KMS-11 (cell line): ENCODE data around the gene ABCA12.

Experiments used
- H2AFZ ChIP-seq: fragments of 200-600 bp; sonication (generic); 2 replicates; pipeline ENCODE4 v1.6.1; 2016; ENCODE audit warnings: antibody characterized with exemption, mixed run types, low read depth
- H3K27ac ChIP-seq: fragments of 200-600 bp; sonication (generic); 2 replicates; pipeline ENCODE4 v1.6.1; 2016; ENCODE audit warnings: mild to moderate bottlenecking, mixed run types
- H3K27me3 ChIP-seq: fragments of 200-600 bp; sonication (generic); 2 replicates; pipeline ENCODE4 v1.6.1; 2017; ENCODE audit warnings: mild to moderate bottlenecking, low read depth, mixed run types, moderate library complexity; ENCODE audit not compliant: insufficient read depth
- H3K36me3 ChIP-seq: fragments of 200-600 bp; sonication (generic); 2 replicates; pipeline ENCODE4 v1.6.1; 2017; ENCODE audit warnings: mild to moderate bottlenecking, mixed run types; ENCODE audit not compliant: insufficient read depth
- H3K4me1 ChIP-seq: fragments of 200-600 bp; sonication (generic); 2 replicates; pipeline ENCODE4 v1.6.1; 2016; ENCODE audit warnings: mild to moderate bottlenecking, low read depth, mixed run types; ENCODE audit not compliant: poor library complexity, severe bottlenecking
- H3K4me2 ChIP-seq: fragments of 200-600 bp; sonication (generic); 2 replicates; pipeline ENCODE4 v1.7.0; 2016; ENCODE audit warnings: mild to moderate bottlenecking, mixed run types
- H3K4me3 ChIP-seq: fragments of 200-600 bp; sonication (generic); IDR thresholded peaks from 2 replicates; pipeline ENCODE4 v1.6.1; 2017; ENCODE audit warnings: low read depth, low read length, mixed read lengths; ENCODE audit not compliant: insufficient read depth
- H3K79me2 ChIP-seq: fragments of 200-600 bp; sonication (generic); 2 replicates; pipeline ENCODE4 v1.6.1; 2016; ENCODE audit warnings: low read depth, mixed run types; ENCODE audit not compliant: insufficient read depth
- H3K9ac ChIP-seq: fragments of 200-600 bp; sonication (generic); 2 replicates; pipeline ENCODE4 v1.6.1; 2016; ENCODE audit warnings: mild to moderate bottlenecking, mixed run types
- H4K20me1 ChIP-seq: fragments of 200-600 bp; sonication (generic); 2 replicates; pipeline ENCODE4 v1.6.1; 2016; ENCODE audit warnings: mild to moderate bottlenecking, mixed run types; ENCODE audit not compliant: insufficient read depth
- CTCF ChIP-seq: fragments of 200-600 bp; sonication (generic); conservative IDR thresholded peaks from 2 replicates; pipeline ENCODE4 v1.6.1; 2017; ENCODE audit warnings: low read depth, mild to moderate bottlenecking, antibody characterized with exemption, low read length, moderate library complexity, mixed read lengths

The ABCA12 gene

GRCh38 chr2:215140166-215140707 is 1.8 kb upstream of the ABCA12 start:
- H2AFZ ChIP-seq: no peak overlapping the region
- H3K36me3 ChIP-seq: no peaks in the 10 kb centered on the region
- H4K20me1 ChIP-seq: no peaks in the 10 kb centered on the region
- no peaks in the 10 kb centered on the region for H3K79me2 ChIP-seq
- no peak overlapping the region for H3K4me3 ChIP-seq
- no peaks in the 10 kb centered on the region for H3K4me1 ChIP-seq
- H3K27me3 ChIP-seq: no peaks in the 10 kb centered on the region
- H3K27ac ChIP-seq: no peak overlapping the region
- no peak overlapping the region for H3K9ac ChIP-seq
- H3K4me2 ChIP-seq: no peak overlapping the region
- TF ChIP-seq CTCF: no peak

DNA sequence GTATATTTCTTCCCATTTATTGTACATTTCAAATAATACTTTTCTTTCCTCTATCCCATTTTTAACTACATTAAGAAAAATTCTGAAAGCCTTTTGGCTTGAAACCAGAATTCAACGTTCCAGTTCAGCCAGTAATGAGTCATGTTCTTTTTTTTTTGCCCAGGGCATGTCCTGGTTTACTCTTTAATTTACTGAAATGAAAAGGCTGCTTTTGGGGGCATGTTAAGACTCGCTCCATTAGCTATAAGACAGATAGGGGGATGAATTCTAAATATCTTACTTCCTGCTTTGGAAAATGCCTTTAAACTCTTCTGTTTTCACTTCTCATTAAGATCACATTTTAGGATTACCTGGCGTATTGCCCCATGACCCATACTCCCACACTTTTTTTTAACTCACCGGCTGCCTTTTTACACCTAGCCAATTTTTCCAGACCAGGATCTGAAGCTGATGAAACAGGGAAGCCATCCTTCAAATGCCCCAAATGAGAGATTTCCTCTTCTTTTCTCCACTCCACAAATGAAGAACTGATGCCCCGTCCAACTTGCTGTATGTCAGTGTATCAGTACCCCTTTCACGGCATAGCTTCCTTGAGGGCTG is 585 bp downstream of the ABCA12 start:
- Histone ChIP-seq H3K9ac (no peak overlapping the region), H3K36me3 (no peaks in the 10 kb centered on the region), H3K4me1 (no peaks in the 10 kb centered on the region), H2AFZ (no peak overlapping the region), H4K20me1 (no peaks in the 10 kb centered on the region), H3K27ac (no peak overlapping the region), H3K79me2 (no peaks in the 10 kb centered on the region), H3K4me2 (no peak overlapping the region), H3K27me3 (no peaks in the 10 kb centered on the region), H3K4me3 (no peak overlapping the region)
- TF ChIP-seq CTCF: no peak

DNA sequence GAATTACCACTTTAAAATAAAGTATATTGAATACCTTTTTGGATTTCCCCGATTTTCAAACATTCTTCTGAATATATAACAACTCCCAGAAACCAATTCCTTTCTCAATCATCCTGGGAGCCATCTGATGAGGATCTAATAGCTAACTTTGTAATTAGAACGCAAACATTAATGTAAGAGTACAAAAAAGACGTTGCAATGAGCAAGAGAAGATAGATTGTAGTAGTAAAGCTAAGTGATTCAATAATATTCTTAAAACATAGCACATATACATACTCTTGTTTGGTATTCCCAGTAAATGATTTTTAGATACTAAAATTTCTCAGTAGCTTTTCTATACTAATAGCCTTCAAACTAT is 1.1 kb downstream of the ABCA12 start:
- Histone ChIP-seq H3K79me2 (no peaks in the 10 kb centered on the region), H2AFZ (no peak overlapping the region), H3K36me3 (no peaks in the 10 kb centered on the region), H3K4me3 (no peak overlapping the region), H4K20me1 (no peaks in the 10 kb centered on the region), H3K4me1 (no peaks in the 10 kb centered on the region), H3K27me3 (no peaks in the 10 kb centered on the region), H3K27ac (no peak overlapping the region), H3K9ac (no peak overlapping the region), H3K4me2 (no peak overlapping the region)
- no peak for TF ChIP-seq CTCF

- TF ChIP-seq CTCF: no peak
- H4K20me1 ChIP-seq: no peaks in the 10 kb centered on the region
- H3K4me3 ChIP-seq: no peak overlapping the region
- H3K27ac ChIP-seq: no peak overlapping the region
- no peak overlapping the region for H2AFZ ChIP-seq
- H3K4me2 ChIP-seq: no peak overlapping the region
- no peaks in the 10 kb centered on the region for H3K36me3 ChIP-seq
- H3K27me3 ChIP-seq: no peaks in the 10 kb centered on the region
- no peaks in the 10 kb centered on the region for H3K4me1 ChIP-seq
- no peaks in the 10 kb centered on the region for H3K79me2 ChIP-seq
- H3K9ac ChIP-seq: no peak overlapping the region
Observed at GRCh38 chr2:215136669-215137328, 1.6 kb downstream of the ABCA12 start.
